Spleen (tissue), 7 donors: ENCODE data around the gene RYK.

ENCODE experiments used
- POLR2A ChIP-seq, 3 donors: fragments of 450-650 bp; IDR thresholded peaks; one replicate each; pipeline ENCODE4 v1.5.1; 2017; ENCODE audit warnings: antibody characterized with exemption in 3 of 3, mild to moderate bottlenecking in 1 of 3
- POLR2AphosphoS5 ChIP-seq, 3 donors: sonication (generic); formaldehyde crosslinking; IDR thresholded peaks; one replicate each; pipeline ENCODE4 v1.5.1; 2017; ENCODE audit warnings: antibody characterized with exemption in 3 of 3
- TF ChIP-seq, protein P1 (sequence below), 11 experiments: fragments of 200-600 bp in 7 of 11; fragments of 450-650 bp in 4 of 11; sonication (generic) in 4 of 11; IDR thresholded peaks in 8 of 11; conservative IDR thresholded peaks in 3 of 11; 1 replicate in 7 of 11; 2 replicates in 4 of 11; pipeline versions ENCODE4 v1.4.0 to v1.8.0; 2016 to 2021; ENCODE audit warnings: antibody characterized with exemption in 11 of 11, inconsistent platforms in 4 of 11, mild to moderate bottlenecking in 1 of 11
- donor health status: DM: no; HTN: no; CAD: no; lungs with moderate emphysema.
- donor health status: DM: no; HTN: no; CAD: no.
- donor health status: DM: no; HTN: no; CAD: no.

DNA sequence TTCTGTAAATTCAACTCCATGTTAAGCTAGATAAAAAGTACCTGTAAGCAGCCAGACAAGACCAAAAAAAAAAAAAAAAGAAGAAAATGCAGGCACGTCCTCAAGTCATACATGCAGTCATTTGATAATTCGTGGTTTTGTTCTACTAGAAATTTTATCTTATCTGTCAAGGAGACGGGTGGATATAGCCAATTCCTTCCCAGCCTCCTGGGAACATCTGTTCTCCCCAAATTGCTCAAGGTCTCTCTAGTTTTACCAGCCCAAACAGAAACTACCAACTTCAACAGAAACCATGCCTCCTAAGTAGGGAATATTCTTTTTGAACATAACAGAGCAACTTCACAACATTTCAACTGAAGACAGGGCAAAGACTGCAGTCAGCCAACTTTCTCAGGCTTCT, 19.5 kb downstream of the RYK start:
- TF ChIP-seq, protein P1, sequence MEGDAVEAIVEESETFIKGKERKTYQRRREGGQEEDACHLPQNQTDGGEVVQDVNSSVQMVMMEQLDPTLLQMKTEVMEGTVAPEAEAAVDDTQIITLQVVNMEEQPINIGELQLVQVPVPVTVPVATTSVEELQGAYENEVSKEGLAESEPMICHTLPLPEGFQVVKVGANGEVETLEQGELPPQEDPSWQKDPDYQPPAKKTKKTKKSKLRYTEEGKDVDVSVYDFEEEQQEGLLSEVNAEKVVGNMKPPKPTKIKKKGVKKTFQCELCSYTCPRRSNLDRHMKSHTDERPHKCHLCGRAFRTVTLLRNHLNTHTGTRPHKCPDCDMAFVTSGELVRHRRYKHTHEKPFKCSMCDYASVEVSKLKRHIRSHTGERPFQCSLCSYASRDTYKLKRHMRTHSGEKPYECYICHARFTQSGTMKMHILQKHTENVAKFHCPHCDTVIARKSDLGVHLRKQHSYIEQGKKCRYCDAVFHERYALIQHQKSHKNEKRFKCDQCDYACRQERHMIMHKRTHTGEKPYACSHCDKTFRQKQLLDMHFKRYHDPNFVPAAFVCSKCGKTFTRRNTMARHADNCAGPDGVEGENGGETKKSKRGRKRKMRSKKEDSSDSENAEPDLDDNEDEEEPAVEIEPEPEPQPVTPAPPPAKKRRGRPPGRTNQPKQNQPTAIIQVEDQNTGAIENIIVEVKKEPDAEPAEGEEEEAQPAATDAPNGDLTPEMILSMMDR (IDR thresholded peaks at IDR 0.05 in 8 of 11, conservative IDR thresholded peaks at IDR 0.05 in 3 of 11) = no peak
- TF ChIP-seq POLR2A (IDR thresholded peaks at IDR 0.05) = no peak
- no peak for TF ChIP-seq POLR2AphosphoS5 (IDR thresholded peaks at IDR 0.05)
